Measurements from ENCODE around the gene LRRC26. TPM values are rescaled to one million over a fixed set of nuclear protein-coding genes. Genes with fewer than 3 reads are reported as not detected.
A peak's percentile ranks its signal among the peaks of the same experiment; 100 is the strongest.

LRRC26 gene
- total RNA-seq, 1 experiment from 2014 or later = 2.1 TPM

GRCh38 chr9:137160716-137161557 is 8.9 kb downstream of the LRRC26 start:
- Mint-ChIP-seq H3K4me1 (no peaks in the 10 kb centered on the region), H3K9me3 (no peaks in the 10 kb centered on the region), H3K27me3 (ENCODE audit: low read depth) (peaks cover 84% of the 10 kb centered on the region), H3K27ac (no peak overlapping the region), H3K36me3 (no peaks in the 10 kb centered on the region), H3K4me3 (peak overlapping the region; percentile 16; the same call in 1 of the 2 replicates)
- TF ChIP-seq ELF4 (CRISPR knock-in tag; IDR thresholded peaks at IDR 0.05; ENCODE audit: low read depth) = no peak
- no peak for TF ChIP-seq TEAD4 (CRISPR knock-in tag; IDR thresholded peaks at IDR 0.05)
- no peak for TF ChIP-seq ZNF281 (CRISPR knock-in tag; IDR thresholded peaks at IDR 0.05)
- TF ChIP-seq GRHL2 (CRISPR knock-in tag; IDR thresholded peaks at IDR 0.05; ENCODE audit: insufficient replicate concordance, severe bottlenecking) = no peak
- TF ChIP-seq E2F5 (CRISPR knock-in tag; IDR thresholded peaks at IDR 0.05) = no peak
- no peak for TF ChIP-seq ZNF232 (CRISPR knock-in tag; IDR thresholded peaks at IDR 0.05)
- no peak for TF ChIP-seq NFE2L1 (CRISPR knock-in tag; IDR thresholded peaks at IDR 0.05)
- no peak for TF ChIP-seq FOXP4 (CRISPR knock-in tag; IDR thresholded peaks at IDR 0.05)
- TF ChIP-seq ZNF121 (CRISPR knock-in tag; IDR thresholded peaks at IDR 0.05) = no peak
- no peak for TF ChIP-seq USF1 (CRISPR knock-in tag; IDR thresholded peaks at IDR 0.05)
- no peak for TF ChIP-seq ATF1 (CRISPR knock-in tag; IDR thresholded peaks at IDR 0.05)
- TF ChIP-seq OVOL2 (CRISPR knock-in tag; IDR thresholded peaks at IDR 0.05; ENCODE audit: borderline replicate concordance) = no peak
- no peak for TF ChIP-seq E2F1 (CRISPR knock-in tag; IDR thresholded peaks at IDR 0.05)
- CTCF ChIA-PET = interaction anchor here (0.5 to 3.7 kb wide), 6 partner anchors 9 to 80 kb away, joined by 3 to 40 read pairs (median 6); partner anchors contain the start of gene TUBB4B
- DNase-seq (ENCODE audit: low spot score) (no peak), ATAC-seq (peak; percentile 14)
- POLR2A ChIA-PET = interaction anchor here (1.0 kb wide), 1 partner anchor 93 kb away, joined by 3 read pairs; no protein-coding TSS in a partner anchor

GRCh38 chr9:137160054-137160425 is 9.8 kb downstream of the LRRC26 start:
- DNase-seq (ENCODE audit: low spot score) (no peak), ATAC-seq (no peak)
- H3K36me3 Mint-ChIP-seq = no peaks in the 10 kb centered on the region
- ChIA-PET POLR2A (no interaction called here), CTCF (interaction anchor here (2.0 to 3.7 kb wide), 3 partner anchors 16 to 131 kb away, joined by 4 to 40 read pairs (median 18); no protein-coding TSS in a partner anchor)
- H3K4me1 Mint-ChIP-seq = no peaks in the 10 kb centered on the region
- H3K4me3 Mint-ChIP-seq = no peak overlapping the region
- no peak overlapping the region for H3K27ac Mint-ChIP-seq
- TF ChIP-seq RORB (CRISPR knock-in tag; IDR thresholded peaks at IDR 0.05) (no peak), NR2C2 (CRISPR knock-in tag; IDR thresholded peaks at IDR 0.05) (no peak), ZNF425 (CRISPR knock-in tag; conservative IDR thresholded peaks at IDR 0.05) (no peak), ZMAT4 (CRISPR knock-in tag; IDR thresholded peaks at IDR 0.05) (no peak), ZNF671 (CRISPR knock-in tag; IDR thresholded peaks at IDR 0.05) (no peak), IRF2 (CRISPR knock-in tag; IDR thresholded peaks at IDR 0.05; ENCODE audit: borderline replicate concordance, low read depth) (no peak), PREB (CRISPR knock-in tag; IDR thresholded peaks at IDR 0.05; ENCODE audit: borderline replicate concordance) (no peak)
- no peaks in the 10 kb centered on the region for H3K9me3 Mint-ChIP-seq
- peaks cover 85% of the 10 kb centered on the region for H3K27me3 Mint-ChIP-seq (ENCODE audit: low read depth)
